A673 (cell line): ENCODE data around the gene C12orf76. TPM values are rescaled to one million over a fixed set of nuclear protein-coding genes. Genes with fewer than 3 reads are reported as not detected.
"Not testable (repeated sequence)": the region's sequence is repeated elsewhere in the genome, so short reads cannot be mapped to it uniquely, and the experiment has no call there.

Experiments
- BruUV-seq: library from RNA; stranded (reverse); fragments of 400-500 nt; replicated peaks from 2 replicates; lab custom pipeline; 2021; lab: Mats Ljungman, UMichigan
- CTCF ChIA-PET: fragments of 300-600 bp; sonication (Branson Sonifier 250); formaldehyde crosslinking; loops from one replicate; lab custom pipeline; 2022; ENCODE audit warnings: antibody characterized with exemption; lab: Charles Lee
- POLR2A ChIA-PET: fragments of 300-600 bp; sonication (Branson Sonifier 250); formaldehyde crosslinking; loops from one replicate; lab custom pipeline; 2022; ENCODE audit warnings: antibody characterized with exemption; ENCODE audit not compliant: low non-redundant PET; lab: Charles Lee
- DNase-seq: peaks from one replicate; pipeline ENCODE4 v3.0.0-alpha.2; 2015; ENCODE audit warnings: low spot score
- H3K27ac ChIP-seq: fragments of 200-600 bp; sonication (generic); 2 replicates; pipeline ENCODE4 v1.5.1; 2016; ENCODE audit warnings: mixed run types, low read depth, mild to moderate bottlenecking, mixed read lengths, antibody characterized with exemption, low read length; ENCODE audit not compliant: poor library complexity, severe bottlenecking
- H3K27me3 ChIP-seq: fragments of 200-600 bp; sonication (generic); replicated peaks from 2 replicates; pipeline ENCODE4 v1.6.1; 2017; ENCODE audit warnings: mixed run types, low read depth, mild to moderate bottlenecking, mixed read lengths, antibody characterized with exemption, low read length; ENCODE audit not compliant: insufficient read depth, poor library complexity
- H3K36me3 ChIP-seq: fragments of 200-600 bp; sonication (generic); 2 replicates; pipeline ENCODE4 v1.6.1; 2016; ENCODE audit warnings: mixed run types, mild to moderate bottlenecking, mixed read lengths, antibody characterized with exemption, low read length; ENCODE audit not compliant: insufficient read depth, poor library complexity, severe bottlenecking
- H3K4me1 ChIP-seq: fragments of 200-600 bp; sonication (generic); 2 replicates; pipeline ENCODE4 v1.6.1; 2017; ENCODE audit warnings: mixed run types, mild to moderate bottlenecking, mixed read lengths, antibody characterized with exemption, low read length; ENCODE audit not compliant: insufficient read depth, poor library complexity, severe bottlenecking
- H3K4me3 ChIP-seq: fragments of 200-600 bp; sonication (generic); 2 replicates; pipeline ENCODE4 v1.5.1; 2016; ENCODE audit warnings: low read depth, mixed run types, mild to moderate bottlenecking, mixed read lengths, low read length; ENCODE audit not compliant: poor library complexity, severe bottlenecking
- H3K9me3 ChIP-seq: fragments of 200-600 bp; sonication (generic); 2 replicates; pipeline ENCODE4 v1.6.1; 2016; ENCODE audit warnings: mixed run types, low read depth, mild to moderate bottlenecking, mixed read lengths, antibody characterized with exemption, low read length; ENCODE audit not compliant: poor library complexity, severe bottlenecking
- EZH2 ChIP-seq: fragments of 200-600 bp; sonication (generic); IDR thresholded peaks from 2 replicates; pipeline ENCODE4 v1.6.1; 2017; ENCODE audit warnings: borderline replicate concordance, low read depth, mild to moderate bottlenecking, mixed read lengths, antibody characterized with exemption, low read length; ENCODE audit not compliant: poor library complexity, severe bottlenecking
- intact Hi-C: fragments of 100-400 bp; cut with micrococcal nuclease; formaldehyde crosslinking; loops from one replicate; pipeline ENCODE4 v1.10.0; 2022; ENCODE audit not compliant: unreplicated experiment
- total RNA-seq: library from RNA; stranded (reverse); gene quantifications from 2 replicates; pipeline ENCODE4 v1.2.3, GENCODE V29; 2021
- TF ChIP-seq, protein P1 (sequence below): fragments of 300-800, 200-600 bp; sonication (generic); conservative IDR thresholded peaks from 2 replicates; pipeline ENCODE4 v1.5.1; 2017; ENCODE audit warnings: low read depth, mild to moderate bottlenecking, antibody characterized with exemption, low read length, moderate library complexity, mixed read lengths

Gene C12orf76
- total RNA-seq, 1 experiment from 2014 or later, result 14.5 TPM

DNA sequence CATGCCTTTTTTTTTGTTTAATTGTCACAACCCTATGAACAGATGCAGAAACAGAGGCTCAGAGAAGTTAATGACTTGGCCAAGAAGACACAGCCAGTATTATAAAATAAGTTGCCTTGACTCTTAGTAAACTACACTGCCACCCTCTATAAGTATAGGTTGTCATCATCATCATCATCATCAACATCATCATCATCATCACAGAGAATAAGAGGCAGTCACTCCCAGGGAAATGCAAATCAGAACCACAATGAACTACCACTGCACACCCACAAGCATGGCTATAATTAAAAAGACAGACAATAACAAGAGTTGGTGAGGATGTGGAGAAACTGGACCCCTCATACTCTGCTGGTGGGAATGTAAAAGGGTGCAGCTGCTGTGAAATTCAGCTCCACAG, 23.2 kb upstream of the C12orf76 start:
- H3K9me3 ChIP-seq, result no peaks in the 10 kb centered on the region
- no peak for DNase-seq
- BruUV-seq, result no TSS peak
- no peak overlapping the region for H3K27ac ChIP-seq
- no peak overlapping the region for H3K4me3 ChIP-seq
- intact Hi-C loops, result no loop called here
- H3K4me1 ChIP-seq, result no peaks in the 10 kb centered on the region
- ChIA-PET POLR2A (no interaction called here), CTCF (no interaction called here)
- TF ChIP-seq EZH2, result no peak
- TF ChIP-seq, protein P1, sequence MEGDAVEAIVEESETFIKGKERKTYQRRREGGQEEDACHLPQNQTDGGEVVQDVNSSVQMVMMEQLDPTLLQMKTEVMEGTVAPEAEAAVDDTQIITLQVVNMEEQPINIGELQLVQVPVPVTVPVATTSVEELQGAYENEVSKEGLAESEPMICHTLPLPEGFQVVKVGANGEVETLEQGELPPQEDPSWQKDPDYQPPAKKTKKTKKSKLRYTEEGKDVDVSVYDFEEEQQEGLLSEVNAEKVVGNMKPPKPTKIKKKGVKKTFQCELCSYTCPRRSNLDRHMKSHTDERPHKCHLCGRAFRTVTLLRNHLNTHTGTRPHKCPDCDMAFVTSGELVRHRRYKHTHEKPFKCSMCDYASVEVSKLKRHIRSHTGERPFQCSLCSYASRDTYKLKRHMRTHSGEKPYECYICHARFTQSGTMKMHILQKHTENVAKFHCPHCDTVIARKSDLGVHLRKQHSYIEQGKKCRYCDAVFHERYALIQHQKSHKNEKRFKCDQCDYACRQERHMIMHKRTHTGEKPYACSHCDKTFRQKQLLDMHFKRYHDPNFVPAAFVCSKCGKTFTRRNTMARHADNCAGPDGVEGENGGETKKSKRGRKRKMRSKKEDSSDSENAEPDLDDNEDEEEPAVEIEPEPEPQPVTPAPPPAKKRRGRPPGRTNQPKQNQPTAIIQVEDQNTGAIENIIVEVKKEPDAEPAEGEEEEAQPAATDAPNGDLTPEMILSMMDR, result no peak
- H3K36me3 ChIP-seq, result no peaks in the 10 kb centered on the region
- H3K27me3 ChIP-seq, result no peaks in the 10 kb centered on the region

DNA sequence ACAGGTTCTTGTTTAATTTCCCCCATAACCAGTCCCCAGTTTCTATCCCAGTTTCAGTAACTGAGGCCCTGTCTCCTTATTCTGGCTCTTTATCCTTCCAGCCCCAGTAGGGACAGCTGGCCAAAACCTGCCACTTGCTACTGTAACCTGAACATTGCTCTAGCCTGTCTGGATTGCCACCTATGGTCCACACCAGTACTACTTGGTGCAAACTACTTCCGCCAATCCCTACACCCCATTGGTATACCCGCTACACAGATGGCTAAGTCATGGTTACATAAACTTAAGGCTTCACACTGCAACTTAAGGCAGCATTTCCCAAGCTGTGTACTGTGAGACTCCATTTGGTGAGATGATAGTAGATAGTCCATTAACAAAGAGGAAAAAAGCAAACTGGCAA, 20.3 kb upstream of the C12orf76 start:
- H3K27ac ChIP-seq, result no peak overlapping the region
- ChIA-PET POLR2A (no interaction called here), CTCF (no interaction called here)
- H3K9me3 ChIP-seq, result no peaks in the 10 kb centered on the region
- H3K4me3 ChIP-seq, result no peak overlapping the region
- no peak for TF ChIP-seq EZH2
- TF ChIP-seq, protein P1, result no peak
- H3K4me1 ChIP-seq, result no peaks in the 10 kb centered on the region
- H3K27me3 ChIP-seq, result no peaks in the 10 kb centered on the region
- intact Hi-C loops, result no loop called here
- no peaks in the 10 kb centered on the region for H3K36me3 ChIP-seq
- DNase-seq, result no peak
- BruUV-seq, result no TSS peak

DNA sequence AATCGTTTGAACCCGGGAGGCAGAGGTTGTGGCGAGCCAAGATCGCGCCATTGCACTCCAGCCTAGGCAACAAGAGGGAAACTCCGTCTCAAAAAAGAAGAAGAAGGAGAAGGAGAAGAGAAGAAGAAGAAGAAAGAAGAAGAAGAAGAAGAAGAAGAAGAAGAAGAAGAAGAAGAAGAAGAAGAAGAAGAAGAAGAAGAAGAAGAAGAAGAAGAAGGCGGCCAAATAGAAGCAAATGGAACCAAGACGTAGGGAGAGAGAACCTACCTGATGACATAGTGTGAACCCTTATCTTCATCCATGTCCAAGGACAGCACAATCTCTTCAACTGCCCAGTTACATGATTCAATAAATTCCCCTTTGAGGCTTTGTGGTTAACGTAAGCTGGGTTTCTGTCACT, 19.8 kb upstream of the C12orf76 start:
- H3K27me3 ChIP-seq, H3K9me3 ChIP-seq, POLR2A ChIA-PET, BruUV-seq, H3K27ac ChIP-seq, H3K36me3 ChIP-seq, H3K4me1 ChIP-seq, H3K4me3 ChIP-seq, DNase-seq, intact Hi-C loops, CTCF ChIA-PET: not testable (repeated sequence)

DNA sequence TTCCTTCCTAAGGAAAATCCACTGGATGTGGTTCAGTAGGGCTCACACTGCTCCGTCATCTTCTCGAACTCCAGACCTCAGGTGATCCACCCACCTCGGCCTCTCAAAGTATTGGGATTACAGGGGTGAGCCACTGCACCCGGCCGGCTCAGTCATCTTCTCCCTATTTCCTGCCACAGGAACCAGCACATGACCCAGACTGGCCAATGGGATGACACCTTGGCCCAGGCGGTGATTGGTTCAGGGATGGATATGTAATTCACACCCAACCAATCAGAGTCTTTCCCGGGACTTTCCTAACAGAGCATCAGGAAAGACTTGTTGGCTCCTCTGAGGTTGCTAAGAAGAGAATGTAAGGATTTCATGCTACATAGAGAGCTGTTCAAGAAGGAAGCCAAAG, 19.2 kb upstream of the C12orf76 start:
- ChIA-PET CTCF (no interaction called here), POLR2A (no interaction called here)
- DNase-seq, result peak; percentile 26
- no peak for TF ChIP-seq EZH2
- TF ChIP-seq, protein P1, result no peak
- Histone ChIP-seq H3K27ac (no peak overlapping the region), H3K9me3 (no peaks in the 10 kb centered on the region), H3K4me3 (no peak overlapping the region), H3K4me1 (no peaks in the 10 kb centered on the region), H3K36me3 (no peaks in the 10 kb centered on the region), H3K27me3 (no peaks in the 10 kb centered on the region)
- no TSS peak for BruUV-seq
- intact Hi-C loops, result no loop called here
